ENCODE results near the gene ELL.

DNA sequence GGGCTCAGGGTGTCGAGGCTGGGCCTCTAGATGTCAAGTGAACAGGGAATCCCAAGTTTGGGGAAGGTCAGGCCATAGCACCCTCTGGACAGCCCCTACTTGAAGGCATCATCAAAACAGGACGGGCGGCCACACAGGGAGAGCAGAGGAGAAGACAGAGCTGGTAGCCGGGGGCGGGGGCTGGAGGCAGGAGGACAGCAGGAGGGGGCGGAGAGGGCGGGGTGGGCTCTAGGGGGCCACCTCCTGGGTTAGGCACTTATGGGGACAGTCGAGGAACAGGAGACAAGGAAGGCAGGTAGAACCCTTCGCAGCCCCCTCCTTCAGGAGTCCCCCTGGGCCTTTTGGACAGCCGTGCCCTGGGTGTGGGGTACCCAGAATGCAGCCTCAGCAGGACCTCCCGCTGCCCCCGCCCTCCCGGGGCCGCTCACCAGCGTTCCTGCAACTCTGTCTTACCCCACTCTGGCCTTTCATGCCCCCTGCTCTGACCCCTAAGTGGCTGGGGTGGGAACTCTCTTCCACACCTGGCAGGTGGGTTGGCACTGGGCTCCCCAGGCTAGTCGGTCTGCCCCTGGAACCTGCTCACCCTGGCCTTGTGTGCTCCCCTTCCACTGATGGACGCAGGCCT lies 96.9 kb downstream of the ELL start:
- TF ChIP-seq POLR2A (IDR thresholded peaks at IDR 0.05) (no peak), EP300 (IDR thresholded peaks at IDR 0.05) (no peak)
- TF ChIP-seq, protein P1, sequence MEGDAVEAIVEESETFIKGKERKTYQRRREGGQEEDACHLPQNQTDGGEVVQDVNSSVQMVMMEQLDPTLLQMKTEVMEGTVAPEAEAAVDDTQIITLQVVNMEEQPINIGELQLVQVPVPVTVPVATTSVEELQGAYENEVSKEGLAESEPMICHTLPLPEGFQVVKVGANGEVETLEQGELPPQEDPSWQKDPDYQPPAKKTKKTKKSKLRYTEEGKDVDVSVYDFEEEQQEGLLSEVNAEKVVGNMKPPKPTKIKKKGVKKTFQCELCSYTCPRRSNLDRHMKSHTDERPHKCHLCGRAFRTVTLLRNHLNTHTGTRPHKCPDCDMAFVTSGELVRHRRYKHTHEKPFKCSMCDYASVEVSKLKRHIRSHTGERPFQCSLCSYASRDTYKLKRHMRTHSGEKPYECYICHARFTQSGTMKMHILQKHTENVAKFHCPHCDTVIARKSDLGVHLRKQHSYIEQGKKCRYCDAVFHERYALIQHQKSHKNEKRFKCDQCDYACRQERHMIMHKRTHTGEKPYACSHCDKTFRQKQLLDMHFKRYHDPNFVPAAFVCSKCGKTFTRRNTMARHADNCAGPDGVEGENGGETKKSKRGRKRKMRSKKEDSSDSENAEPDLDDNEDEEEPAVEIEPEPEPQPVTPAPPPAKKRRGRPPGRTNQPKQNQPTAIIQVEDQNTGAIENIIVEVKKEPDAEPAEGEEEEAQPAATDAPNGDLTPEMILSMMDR (IDR thresholded peaks at IDR 0.05), result no peak

All from ovary (tissue), 3 donors.